Liver (tissue), 3 donors: Measurements from ENCODE around the gene SPTBN1.

ENCODE experiments used
- CTCF ChIP-seq: fragments of 150-350 bp; IDR thresholded peaks from 2 replicates; pipeline ENCODE4 v1.5.1; 2017; ENCODE audit warnings: improper control_type of control experiment, low read depth, low read length; ENCODE audit not compliant: missing input control
- RXRA ChIP-seq, 2 donors: IDR thresholded peaks; 2 replicates each; pipeline ENCODE4 v1.6.1; 2017 to 2018; ENCODE audit warnings: antibody characterized with exemption in 2 of 2, mild to moderate bottlenecking in 1 of 2
- TF ChIP-seq, protein P1 (sequence below): IDR thresholded peaks from 2 replicates; pipeline ENCODE4 v1.6.1; 2016; ENCODE audit warnings: antibody characterized with exemption, mild to moderate bottlenecking
- donor health status: healthy.
- donor health status: healthy.

DNA sequence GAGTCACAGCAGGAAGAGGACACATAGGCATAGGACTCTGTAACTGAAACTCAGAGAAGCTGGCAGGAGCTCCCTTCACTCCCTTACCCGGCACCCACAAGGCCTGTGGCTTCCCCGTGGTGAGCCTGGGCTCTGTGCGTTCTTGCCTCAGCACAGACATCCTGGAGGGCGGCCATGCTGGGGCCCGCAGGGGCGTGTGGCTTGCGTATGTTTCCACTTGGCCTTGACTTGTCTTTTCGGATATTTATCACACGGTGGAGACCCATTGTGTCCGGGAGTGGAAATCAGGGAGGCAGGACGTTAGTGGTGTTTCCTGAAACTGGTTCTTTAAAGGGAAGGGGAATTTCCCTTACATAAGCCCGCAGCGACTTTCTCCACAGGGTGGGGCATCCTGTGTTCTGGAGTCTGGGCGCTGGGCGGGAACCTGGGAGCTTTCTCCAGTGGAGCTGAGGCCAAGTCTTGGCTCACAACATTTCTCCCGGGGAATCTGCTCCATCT lies 217.4 kb downstream of the SPTBN1 start:
- TF ChIP-seq CTCF (no peak), RXRA (IDR thresholded peaks at IDR 0.05) (peak in 1 of 2 donors; percentile 9)
- TF ChIP-seq, protein P1, sequence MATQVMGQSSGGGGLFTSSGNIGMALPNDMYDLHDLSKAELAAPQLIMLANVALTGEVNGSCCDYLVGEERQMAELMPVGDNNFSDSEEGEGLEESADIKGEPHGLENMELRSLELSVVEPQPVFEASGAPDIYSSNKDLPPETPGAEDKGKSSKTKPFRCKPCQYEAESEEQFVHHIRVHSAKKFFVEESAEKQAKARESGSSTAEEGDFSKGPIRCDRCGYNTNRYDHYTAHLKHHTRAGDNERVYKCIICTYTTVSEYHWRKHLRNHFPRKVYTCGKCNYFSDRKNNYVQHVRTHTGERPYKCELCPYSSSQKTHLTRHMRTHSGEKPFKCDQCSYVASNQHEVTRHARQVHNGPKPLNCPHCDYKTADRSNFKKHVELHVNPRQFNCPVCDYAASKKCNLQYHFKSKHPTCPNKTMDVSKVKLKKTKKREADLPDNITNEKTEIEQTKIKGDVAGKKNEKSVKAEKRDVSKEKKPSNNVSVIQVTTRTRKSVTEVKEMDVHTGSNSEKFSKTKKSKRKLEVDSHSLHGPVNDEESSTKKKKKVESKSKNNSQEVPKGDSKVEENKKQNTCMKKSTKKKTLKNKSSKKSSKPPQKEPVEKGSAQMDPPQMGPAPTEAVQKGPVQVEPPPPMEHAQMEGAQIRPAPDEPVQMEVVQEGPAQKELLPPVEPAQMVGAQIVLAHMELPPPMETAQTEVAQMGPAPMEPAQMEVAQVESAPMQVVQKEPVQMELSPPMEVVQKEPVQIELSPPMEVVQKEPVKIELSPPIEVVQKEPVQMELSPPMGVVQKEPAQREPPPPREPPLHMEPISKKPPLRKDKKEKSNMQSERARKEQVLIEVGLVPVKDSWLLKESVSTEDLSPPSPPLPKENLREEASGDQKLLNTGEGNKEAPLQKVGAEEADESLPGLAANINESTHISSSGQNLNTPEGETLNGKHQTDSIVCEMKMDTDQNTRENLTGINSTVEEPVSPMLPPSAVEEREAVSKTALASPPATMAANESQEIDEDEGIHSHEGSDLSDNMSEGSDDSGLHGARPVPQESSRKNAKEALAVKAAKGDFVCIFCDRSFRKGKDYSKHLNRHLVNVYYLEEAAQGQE: no peak
